Measurements from ENCODE around the gene RAD54L.

The RAD54L gene

GRCh38 chr1:46325285-46326076 lies 77.9 kb downstream of the RAD54L start:
- peak; percentile 73 for DNase-seq

Measured in MV-4-11 (cell line).